ENCODE measurements around the gene IFFO2. TPM values are rescaled to one million over a fixed set of nuclear protein-coding genes. Genes with fewer than 3 reads are reported as not detected.

Gene IFFO2
- total and polyA plus RNA-seq, 2 donors (not counting 1 experiment from before 2014, with no cell fraction given): 5.8 to 10.4 TPM

DNA sequence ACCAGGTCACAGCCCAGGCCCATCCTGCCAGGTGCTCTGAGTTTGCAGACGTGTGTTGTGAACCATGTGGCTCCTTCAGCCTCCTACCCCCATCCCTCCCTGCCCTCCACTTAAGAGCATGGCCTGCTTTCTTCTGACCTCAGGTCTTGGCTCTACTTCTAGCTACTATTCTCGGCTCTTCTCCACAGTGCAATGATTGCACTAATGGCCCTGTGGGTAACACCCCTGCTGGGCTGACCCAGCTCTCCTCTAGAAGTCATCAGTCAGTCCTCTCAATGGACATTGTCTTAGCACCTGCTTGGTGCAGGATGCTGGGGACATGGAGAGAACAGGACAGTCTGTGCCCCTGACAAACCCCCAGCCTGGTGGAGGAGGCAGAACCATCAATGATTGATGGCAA lies 22.2 kb upstream of the IFFO2 start:
- H3K36me3 ChIP-seq (ENCODE audit: control insufficient read depth, insufficient read depth, low read length): no peaks in the 10 kb centered on the region
- no peaks in the 10 kb centered on the region for H3K4me1 ChIP-seq (ENCODE audit: control insufficient read depth, extremely low read depth, insufficient read depth, low read length)
- no peak overlapping the region for H3K9ac ChIP-seq (ENCODE audit: insufficient read depth, low read length)
- TF ChIP-seq CTCF (conservative IDR thresholded peaks at IDR 0.05 in 1 of 2, IDR thresholded peaks at IDR 0.05 in 1 of 2; ENCODE audit: low read depth in 1 of 2, low read length in 2 of 2): no peak
- no peak for TF ChIP-seq EZH2 (IDR thresholded peaks at IDR 0.05; ENCODE audit: low read length, missing control alignments)
- H3K27ac ChIP-seq (ENCODE audit: insufficient read depth, low read length): no peak overlapping the region
- no peaks in the 10 kb centered on the region for H4K20me1 ChIP-seq (ENCODE audit: control insufficient read depth, extremely low read depth, insufficient read depth, low read length)
- no peak overlapping the region for H3K4me3 ChIP-seq (replicated peaks in 1 of 4; ENCODE audit: control extremely low read depth in 1 of 4, insufficient read depth in 1 of 4, low read depth in 3 of 4, low read length in 4 of 4)
- no peak for DNase-seq (ENCODE audit: low read depth in 2 of 2)
- peaks cover 9% of the 10 kb centered on the region for H3K27me3 ChIP-seq (ENCODE audit: control insufficient read depth, insufficient read depth, low read length)
- H3K79me2 ChIP-seq (ENCODE audit: control insufficient read depth, insufficient read depth, low read length): no peaks in the 10 kb centered on the region
- no peak overlapping the region for H2AFZ ChIP-seq (ENCODE audit: low read length)
- H3K4me2 ChIP-seq (ENCODE audit: extremely low read depth, insufficient read depth, low read length): no peak overlapping the region
- no peaks in the 10 kb centered on the region for H3K9me3 ChIP-seq (ENCODE audit: control insufficient read depth, insufficient read depth, low read depth, low read length)

GRCh38 chr1:18977428-18977827 lies 21.0 kb upstream of the IFFO2 start:
- DNase-seq (ENCODE audit: low read depth in 2 of 2): no peak
- TF ChIP-seq CTCF (conservative IDR thresholded peaks at IDR 0.05 in 1 of 2, IDR thresholded peaks at IDR 0.05 in 1 of 2; ENCODE audit: low read depth in 1 of 2, low read length in 2 of 2) (no peak), EZH2 (IDR thresholded peaks at IDR 0.05; ENCODE audit: low read length, missing control alignments) (no peak)
- H3K36me3 ChIP-seq (ENCODE audit: control insufficient read depth, insufficient read depth, low read length): no peaks in the 10 kb centered on the region
- no peak overlapping the region for H3K4me2 ChIP-seq (ENCODE audit: extremely low read depth, insufficient read depth, low read length)
- no peaks in the 10 kb centered on the region for H4K20me1 ChIP-seq (ENCODE audit: control insufficient read depth, extremely low read depth, insufficient read depth, low read length)
- no peak overlapping the region for H3K9ac ChIP-seq (ENCODE audit: insufficient read depth, low read length)
- H3K4me1 ChIP-seq (ENCODE audit: control insufficient read depth, extremely low read depth, insufficient read depth, low read length): no peaks in the 10 kb centered on the region
- H3K9me3 ChIP-seq (ENCODE audit: control insufficient read depth, insufficient read depth, low read depth, low read length): no peaks in the 10 kb centered on the region
- H3K79me2 ChIP-seq (ENCODE audit: control insufficient read depth, insufficient read depth, low read length): no peaks in the 10 kb centered on the region
- H2AFZ ChIP-seq (ENCODE audit: low read length): no peak overlapping the region
- H3K4me3 ChIP-seq (replicated peaks in 1 of 4; ENCODE audit: control extremely low read depth in 1 of 4, insufficient read depth in 1 of 4, low read depth in 3 of 4, low read length in 4 of 4): no peak overlapping the region
- no peak overlapping the region for H3K27ac ChIP-seq (ENCODE audit: insufficient read depth, low read length)
- H3K27me3 ChIP-seq (ENCODE audit: control insufficient read depth, insufficient read depth, low read length): peaks cover 9% of the 10 kb centered on the region

DNA sequence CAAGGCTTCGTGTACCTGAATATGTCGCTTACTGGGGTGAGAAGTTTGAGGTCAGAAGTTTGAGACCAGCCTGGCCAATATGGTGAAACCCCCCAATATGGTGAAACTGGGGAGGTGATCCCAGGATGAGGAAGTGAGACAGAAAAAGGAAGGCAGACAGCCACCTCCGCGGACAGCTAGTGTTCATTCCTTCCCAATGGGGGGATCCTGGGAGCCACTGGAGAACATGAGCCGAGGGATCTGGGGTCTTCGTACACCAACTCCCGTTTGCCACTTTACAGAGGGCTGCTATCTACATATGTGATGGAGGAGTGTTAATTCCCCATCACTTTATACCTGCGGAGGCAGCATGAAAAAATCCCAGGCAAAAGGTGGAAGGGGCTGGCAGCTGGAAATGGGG lies 19.6 kb upstream of the IFFO2 start:
- TF ChIP-seq CTCF (conservative IDR thresholded peaks at IDR 0.05 in 1 of 2, IDR thresholded peaks at IDR 0.05 in 1 of 2; ENCODE audit: low read depth in 1 of 2, low read length in 2 of 2) (no peak), EZH2 (IDR thresholded peaks at IDR 0.05; ENCODE audit: low read length, missing control alignments) (no peak)
- H3K9ac ChIP-seq (ENCODE audit: insufficient read depth, low read length): no peak overlapping the region
- no peak for DNase-seq (ENCODE audit: low read depth in 2 of 2)
- no peak overlapping the region for H3K27ac ChIP-seq (ENCODE audit: insufficient read depth, low read length)
- H3K36me3 ChIP-seq (ENCODE audit: control insufficient read depth, insufficient read depth, low read length): no peaks in the 10 kb centered on the region
- no peak overlapping the region for H3K4me3 ChIP-seq (replicated peaks in 1 of 4; ENCODE audit: control extremely low read depth in 1 of 4, insufficient read depth in 1 of 4, low read depth in 3 of 4, low read length in 4 of 4)
- H2AFZ ChIP-seq (ENCODE audit: low read length): no peak overlapping the region
- no peaks in the 10 kb centered on the region for H3K79me2 ChIP-seq (ENCODE audit: control insufficient read depth, insufficient read depth, low read length)
- H3K27me3 ChIP-seq (ENCODE audit: control insufficient read depth, insufficient read depth, low read length): peaks cover 4% of the 10 kb centered on the region
- H3K4me2 ChIP-seq (ENCODE audit: extremely low read depth, insufficient read depth, low read length): no peak overlapping the region
- H3K9me3 ChIP-seq (ENCODE audit: control insufficient read depth, insufficient read depth, low read depth, low read length): no peaks in the 10 kb centered on the region
- no peaks in the 10 kb centered on the region for H3K4me1 ChIP-seq (ENCODE audit: control insufficient read depth, extremely low read depth, insufficient read depth, low read length)
- H4K20me1 ChIP-seq (ENCODE audit: control insufficient read depth, extremely low read depth, insufficient read depth, low read length): no peaks in the 10 kb centered on the region
